OCI-LY7 (cell line): Measurements from ENCODE around the gene GADD45B.

Experiments used
- CTCF ChIP-seq: fragments of 200-600 bp; sonication (generic); conservative IDR thresholded peaks from 2 replicates; pipeline ENCODE4 v1.5.1; 2014; ENCODE audit warnings: mild to moderate bottlenecking, antibody characterized with exemption, low read length, moderate library complexity, mixed read lengths
- EZH2phosphoT487 ChIP-seq: fragments of 200-600 bp; sonication (generic); IDR thresholded peaks from 2 replicates; pipeline ENCODE4 v1.6.1; 2018; ENCODE audit warnings: low read depth, borderline replicate concordance, mild to moderate bottlenecking, mixed run types, antibody characterized with exemption, low read length, moderate library complexity, mixed read lengths

DNA sequence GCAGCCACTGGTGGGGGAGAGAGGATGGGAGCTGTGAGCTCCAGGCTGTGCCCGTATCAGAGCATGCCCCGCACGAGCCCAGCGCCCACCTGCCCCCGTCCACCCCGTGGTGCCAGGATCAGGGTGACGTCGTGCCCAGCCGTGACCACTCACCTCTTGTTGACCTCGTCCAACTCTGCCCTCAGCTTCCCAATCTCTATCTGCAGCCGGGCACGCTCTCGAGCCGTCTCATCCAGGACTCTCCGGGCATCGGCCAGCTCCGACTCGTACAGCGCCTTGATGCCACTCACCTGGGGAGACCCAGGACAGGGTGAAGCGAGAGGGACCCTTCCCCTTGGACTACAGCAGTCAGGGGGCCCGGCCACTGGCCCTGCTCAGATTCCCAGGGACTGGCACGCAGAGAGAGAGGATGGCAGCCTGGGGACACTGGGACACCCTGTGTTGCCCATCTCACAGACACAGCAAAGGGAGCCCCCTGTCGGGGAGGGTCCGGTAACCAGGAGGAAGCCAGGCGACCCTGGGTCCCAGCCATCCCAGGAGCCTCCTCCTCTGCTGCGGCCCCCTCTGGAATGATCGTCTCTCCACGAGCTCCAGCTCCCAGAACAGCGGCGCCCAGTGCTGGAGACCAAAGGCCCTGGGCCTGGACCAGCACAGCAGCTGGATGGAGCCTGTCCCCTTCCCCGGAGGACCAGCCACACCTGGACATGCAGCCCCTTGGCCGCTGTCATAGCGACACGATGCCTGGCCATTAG, 31.5 kb upstream of the GADD45B start:
- no peak for TF ChIP-seq CTCF
- no peak for TF ChIP-seq EZH2phosphoT487
